Renal pelvis (tissue), 4 donors: ENCODE results near the gene CD63. TPM values are rescaled to one million over a fixed set of nuclear protein-coding genes. Genes with fewer than 3 reads are reported as not detected.

Source experiments
- DNase-seq: peaks from one replicate; pipeline ENCODE4 v3.0.0-alpha.2; 2013
- polyA plus RNA-seq, 3 donors: library from polyadenylated mRNA; unstranded; fragments of 120-200 nt; gene quantifications; one replicate each; pipeline ENCODE4 v1.2.1, GENCODE V29; 2013; ENCODE audit not compliant: insufficient read length in 3 of 3

CD63 gene
- polyA plus RNA-seq, 3 donors, result 637 to 739 (median 680) TPM

DNA sequence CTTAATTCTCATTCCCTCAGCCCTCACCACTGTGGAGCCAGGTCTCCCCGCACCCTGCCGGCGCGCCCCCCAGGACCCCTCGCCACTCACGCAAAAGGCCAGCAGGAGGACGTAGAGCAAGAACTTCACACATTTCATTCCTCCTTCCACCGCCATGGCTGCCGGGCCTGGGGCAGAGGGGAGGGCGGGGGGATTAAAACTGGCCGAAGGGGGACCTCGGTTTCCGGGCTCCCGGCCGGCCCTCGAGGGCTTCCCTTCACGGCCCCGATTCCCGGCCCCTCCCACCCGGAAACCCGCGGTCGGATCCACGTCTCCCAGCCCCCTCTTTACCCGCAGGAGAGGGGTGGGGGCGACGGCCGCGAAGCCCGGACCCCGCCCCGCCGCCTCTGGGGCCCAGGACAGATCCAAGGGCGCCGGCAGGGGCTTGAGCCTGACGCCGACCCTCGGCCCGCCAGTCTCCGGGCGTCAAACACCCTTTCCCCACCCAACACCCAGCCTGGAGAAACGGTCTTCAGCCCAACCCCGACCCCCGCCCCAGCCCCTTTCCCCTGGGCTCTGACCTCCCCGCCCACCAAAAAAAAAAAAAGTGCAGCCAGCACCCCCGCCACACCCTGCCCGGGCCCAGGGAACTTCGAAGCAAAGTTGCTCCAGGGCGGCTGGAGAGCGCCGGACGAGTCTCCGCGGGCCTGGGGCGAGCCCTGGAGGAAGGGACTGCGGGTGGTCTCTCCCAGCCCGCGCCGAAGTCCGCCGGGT is 447 bp downstream of the CD63 start:
- DNase-seq, result no peak

DNA sequence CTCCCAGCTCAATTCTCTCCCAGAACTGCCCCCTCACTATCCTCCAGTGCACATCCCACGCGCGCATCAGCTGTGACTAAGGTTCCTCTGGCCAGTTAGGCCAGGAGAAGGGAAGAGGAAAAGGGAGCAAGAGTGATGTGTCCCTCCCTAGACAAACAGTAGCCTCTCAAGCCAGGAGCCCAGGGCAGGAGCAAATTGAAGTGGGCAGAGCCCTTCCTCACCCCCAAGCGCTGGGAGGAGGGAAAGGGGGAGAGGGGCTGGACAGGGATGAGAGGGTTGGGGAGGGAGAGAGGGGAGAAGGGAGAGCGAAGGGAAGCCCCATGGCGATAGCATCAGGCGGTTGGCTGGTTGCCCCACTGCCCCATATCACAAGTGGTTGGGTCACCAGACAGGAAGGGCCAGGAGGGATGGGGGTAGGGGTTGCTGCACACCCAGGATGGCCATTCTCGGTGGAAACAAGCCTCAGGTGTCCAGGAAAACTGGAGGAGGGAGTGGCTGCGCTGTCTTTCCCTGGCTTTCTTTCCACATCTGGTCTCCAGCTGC is 1.1 kb downstream of the CD63 start:
- DNase-seq, result no peak

DNA sequence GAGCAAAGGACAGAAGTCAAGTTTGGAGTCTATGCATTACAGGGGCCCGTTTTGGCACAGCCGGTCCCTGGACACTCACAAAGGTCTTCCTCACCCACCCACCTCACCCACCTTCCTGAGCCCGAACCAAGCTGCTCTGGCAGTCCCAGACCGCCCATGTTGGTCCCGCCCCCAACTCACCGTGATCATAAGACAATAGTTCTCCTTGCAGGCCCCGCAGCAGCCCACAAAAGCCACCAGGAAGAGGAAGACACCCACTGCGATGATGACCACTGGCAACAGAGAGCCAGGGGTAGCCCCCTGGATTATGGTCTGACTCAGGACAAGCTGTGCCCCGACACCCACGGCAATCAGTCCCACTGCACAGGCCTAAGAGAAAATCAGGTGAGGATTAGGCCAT is 1.8 kb downstream of the CD63 start:
- DNase-seq, result no peak

DNA sequence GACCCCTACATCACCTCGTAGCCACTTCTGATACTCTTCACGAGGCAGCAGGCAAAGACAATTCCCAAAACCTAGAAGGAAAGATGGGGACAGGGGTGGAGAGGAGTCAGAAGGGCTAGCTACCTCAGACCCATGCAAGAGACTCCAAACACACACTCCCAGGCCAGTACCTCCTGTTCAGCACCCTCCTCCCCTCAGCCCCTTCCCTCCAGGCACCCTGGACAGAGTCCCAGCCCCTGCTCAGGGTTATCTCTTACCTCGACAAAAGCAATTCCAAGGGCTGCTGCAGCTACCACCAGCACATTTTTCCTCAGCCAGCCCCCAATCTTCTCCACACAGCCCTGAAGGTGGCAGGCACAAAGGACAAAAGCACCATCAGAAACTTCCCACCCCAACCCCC is 3.3 kb downstream of the CD63 start:
- DNase-seq, result no peak

DNA sequence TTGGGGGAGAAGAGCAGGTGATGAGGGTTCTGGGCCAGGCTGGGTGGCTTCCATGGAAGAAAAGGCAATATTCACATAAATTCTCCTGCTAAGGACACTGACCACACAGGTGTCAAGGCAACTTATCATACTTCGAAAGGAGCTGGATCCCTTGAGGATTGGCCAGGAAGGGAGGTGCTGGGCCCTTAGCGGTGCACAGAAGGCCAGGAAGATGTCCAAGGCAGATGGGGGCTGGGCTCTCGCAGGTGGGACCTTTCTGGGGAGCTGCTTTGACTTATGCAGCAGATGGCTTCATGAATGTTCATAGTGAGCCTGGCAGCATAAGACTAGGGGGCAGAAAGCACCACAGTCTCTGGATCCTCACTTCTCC is 3.9 kb downstream of the CD63 start:
- no peak for DNase-seq

DNA sequence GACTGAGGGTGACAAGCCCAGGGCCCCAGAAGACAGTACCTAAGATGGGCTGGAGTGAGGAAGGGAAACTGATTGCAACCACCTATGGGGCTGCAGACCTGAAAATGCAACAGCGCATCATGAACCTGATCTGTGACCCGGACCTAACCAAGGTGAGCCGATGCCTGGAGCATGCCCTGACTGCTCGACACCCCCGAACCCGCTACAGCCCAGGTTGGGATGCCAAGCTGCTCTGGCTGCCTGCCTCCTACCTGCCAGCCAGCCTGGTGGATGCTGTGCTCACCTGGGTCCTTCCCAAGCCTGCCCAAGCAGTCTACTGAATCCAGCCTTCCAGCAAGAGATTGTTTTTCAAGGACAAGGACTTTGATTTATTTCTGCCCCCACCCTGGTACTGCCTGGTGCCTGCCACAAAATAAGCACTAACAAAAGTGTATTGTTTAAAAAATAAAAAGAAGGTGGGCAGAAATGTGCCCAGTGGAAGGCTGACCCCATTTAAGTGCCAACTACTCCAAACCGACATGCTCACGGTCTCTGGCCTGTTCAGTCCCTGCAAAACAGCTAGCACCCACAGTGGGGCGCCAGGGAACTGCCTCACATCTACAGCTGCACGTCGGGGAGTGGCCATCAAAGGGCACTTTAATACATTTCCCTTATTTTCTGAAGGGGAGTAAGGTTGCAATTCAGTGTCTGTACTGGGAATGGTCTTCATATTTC is 4.4 kb downstream of the CD63 start:
- DNase-seq, result no peak

DNA sequence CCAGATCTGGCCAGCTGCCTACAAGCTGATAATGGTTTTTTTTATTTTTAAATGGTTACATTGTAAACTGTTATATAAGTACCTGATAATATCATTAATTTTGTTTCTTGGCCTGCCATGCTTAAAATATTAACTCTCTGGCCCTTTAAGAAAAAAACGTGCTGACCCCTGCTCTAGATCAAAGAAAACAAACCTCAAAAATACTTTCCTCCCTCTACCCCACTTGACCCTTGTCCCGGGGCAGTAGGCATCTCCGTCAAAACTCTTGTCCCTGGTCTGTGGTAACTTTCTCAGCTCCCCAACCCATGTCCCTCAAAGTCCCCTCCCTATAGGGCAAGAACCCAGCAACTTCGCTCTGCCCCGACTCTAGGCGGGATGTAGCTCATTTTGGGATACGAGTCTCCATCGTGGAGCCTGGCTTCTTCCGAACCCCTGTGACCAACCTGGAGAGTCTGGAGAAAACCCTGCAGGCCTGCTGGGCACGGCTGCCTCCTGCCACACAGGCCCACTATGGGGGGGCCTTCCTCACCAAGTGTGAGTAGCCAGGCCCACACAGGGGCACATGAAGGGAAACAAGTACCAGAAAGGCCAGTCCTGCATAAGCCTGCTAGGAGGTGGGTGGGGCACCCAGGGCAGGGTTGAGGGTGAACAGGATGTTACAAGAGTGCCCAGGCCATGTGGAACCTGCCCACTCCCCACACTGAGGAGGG is 5.1 kb downstream of the CD63 start:
- DNase-seq, result no peak

DNA sequence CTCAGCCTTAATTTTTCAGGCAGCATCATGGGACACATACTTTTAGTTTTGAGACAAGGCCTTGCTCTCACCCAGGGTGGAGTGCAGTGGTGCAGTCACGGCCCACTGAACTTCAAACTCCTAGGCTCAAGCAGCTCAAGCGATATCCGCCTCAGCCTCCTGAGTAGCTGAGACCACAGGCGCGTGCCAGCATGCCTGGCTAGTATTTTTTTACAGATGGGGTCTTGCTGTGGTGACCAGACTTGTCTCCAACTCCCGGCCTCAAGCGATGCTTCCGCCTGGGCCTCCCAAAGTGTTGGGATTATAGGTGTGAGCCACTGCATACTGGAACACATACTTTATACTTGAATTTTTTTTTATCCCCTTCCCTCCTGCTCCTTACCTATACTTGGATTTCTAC is 5.9 kb downstream of the CD63 start:
- DNase-seq, result no peak

DNA sequence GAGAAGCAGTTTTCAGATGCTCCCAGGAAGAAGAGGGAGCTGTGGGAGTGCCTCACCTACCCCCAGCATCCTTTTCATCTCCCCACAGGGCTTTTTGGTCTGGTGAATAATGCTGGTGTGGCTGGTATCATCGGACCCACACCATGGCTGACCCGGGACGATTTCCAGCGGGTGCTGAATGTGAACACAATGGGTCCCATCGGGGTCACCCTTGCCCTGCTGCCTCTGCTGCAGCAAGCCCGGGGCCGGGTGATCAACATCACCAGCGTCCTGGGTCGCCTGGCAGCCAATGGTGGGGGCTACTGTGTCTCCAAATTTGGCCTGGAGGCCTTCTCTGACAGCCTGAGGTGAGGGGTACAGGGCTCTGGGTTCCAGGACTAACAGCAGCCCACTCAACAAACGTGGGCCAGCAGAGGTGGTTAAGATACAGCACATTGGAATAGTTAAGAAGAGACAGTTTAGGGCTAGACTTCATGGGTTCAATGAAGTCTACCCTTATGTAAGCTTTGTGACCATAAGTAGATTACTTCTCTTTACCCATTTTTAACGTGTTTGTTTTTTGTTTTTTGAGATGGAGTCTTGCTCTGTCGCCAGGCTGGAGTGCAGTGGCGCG is 7.1 kb downstream of the CD63 start:
- no peak for DNase-seq

DNA sequence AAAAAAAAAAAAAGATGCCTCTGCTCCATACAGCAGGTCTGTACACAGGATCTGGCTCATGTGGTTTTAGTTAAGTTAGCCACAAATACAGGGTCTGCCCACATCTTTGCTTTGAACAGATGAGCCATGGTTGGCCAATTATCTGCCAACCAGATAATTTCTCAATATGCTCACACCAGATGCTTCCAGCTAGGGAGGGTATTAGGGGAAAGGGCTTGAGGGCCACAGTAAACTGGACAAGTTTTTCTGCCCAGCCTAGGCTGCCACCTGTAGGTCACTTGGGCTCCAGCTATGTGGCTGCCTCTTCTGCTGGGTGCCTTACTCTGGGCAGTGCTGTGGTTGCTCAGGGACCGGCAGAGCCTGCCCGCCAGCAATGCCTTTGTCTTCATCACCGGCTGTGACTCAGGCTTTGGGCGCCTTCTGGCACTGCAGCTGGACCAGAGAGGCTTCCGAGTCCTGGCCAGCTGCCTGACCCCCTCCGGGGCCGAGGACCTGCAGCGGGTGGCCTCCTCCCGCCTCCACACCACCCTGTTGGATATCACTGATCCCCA is 7.8 kb downstream of the CD63 start:
- no peak for DNase-seq

DNA sequence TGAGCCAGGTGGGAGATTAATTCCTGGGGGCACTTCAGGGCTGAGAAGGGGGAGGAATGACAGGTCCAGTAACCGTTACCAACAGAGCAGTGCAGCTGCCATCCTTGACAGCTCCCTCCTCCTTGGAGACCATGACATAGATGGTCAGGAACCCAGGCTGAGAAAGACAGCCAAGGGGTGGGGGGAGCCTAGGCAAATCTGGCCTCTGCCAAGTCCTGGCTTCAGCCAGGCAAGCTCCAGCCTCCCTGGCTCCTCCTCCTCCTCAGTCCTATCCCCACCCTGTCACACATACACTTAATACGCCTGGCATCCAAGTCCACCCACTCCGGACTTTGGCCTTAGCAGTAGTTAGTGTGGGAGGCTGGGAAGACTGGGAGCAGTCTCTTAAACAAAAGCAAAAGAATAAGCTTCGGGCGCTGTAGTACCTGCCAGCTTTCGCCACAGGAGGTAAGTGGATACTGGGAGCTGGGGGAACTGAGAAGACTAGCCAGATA is 8.7 kb downstream of the CD63 start, which contains the start of gene RDH5:
TSS of gene RDH5 (plus strand) at position 323 of the 494 bp plus-strand sequence. CDS start 792 bp downstream, outside the sequence.
- DNase-seq, result no peak

DNA sequence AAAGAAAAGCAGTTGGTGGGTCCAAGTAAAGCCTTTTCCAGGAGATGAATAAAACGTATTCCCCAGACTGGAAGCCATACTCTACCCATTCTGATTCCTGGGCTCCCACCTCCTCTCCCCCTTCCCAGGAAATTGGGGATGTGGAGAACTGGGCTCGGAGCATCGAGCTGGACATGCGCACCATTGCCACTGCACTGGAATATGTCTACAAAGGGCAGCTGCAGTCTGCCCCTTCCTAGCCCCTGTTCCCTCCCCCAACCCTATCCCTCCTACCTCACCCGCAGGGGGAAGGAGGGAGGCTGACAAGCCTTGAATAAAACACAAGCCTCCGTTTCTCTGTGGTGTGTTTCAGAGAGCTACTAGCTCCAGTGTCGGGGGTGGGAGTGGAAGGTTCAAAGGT is 9.4 kb downstream of the CD63 start:
- DNase-seq, result no peak

DNA sequence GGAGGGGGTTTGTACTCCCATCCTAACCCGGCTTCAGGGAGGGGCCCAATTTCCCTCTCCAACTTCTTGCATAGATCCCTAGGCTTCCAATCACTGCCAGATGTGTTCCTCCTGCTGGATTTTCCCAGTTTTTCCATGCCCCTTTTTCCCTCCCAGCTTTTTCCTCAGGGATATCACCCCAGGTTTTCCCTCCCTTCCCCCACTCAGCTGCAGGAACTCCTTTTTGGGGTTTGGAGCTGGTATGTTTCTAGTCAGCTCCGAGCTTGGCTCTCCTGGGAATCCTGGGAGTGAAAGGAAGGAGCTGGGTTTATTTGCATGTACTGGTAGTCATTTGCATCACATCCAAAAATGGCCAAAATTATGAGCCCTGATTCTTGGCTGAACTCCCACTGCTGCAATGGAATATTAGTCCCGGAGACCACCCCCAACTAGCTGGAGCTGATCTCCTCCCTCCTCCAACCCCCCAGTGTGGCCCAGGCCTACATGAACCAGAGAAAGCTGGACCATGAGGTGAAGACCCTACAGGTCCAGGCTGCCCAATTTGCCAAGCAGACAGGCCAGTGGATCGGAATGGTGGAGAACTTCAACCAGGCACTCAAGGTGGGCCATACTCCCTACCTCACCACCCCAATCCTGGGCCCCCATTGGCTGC is 10.1 kb downstream of the CD63 start:
- no peak for DNase-seq

DNA sequence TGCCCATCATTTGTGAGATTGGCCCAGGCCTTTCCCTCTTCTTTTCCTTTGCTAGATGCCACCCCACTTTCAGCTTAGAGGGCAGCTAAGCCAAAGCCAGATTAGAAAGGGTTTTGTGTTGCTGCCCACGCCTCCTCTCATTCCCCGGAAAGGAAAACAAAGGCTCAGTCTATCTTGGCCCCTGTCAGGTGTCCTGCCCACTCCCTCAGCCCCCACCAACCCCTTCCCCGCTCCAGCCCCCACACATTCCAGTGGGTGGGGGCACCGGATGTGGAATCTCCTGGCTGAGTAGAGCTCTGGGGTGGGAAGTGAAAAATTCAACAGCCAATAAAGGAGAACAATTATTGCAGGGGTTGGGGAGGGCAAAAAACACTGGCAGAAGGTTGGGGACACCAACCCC is 10.8 kb downstream of the CD63 start:
- no peak for DNase-seq

DNA sequence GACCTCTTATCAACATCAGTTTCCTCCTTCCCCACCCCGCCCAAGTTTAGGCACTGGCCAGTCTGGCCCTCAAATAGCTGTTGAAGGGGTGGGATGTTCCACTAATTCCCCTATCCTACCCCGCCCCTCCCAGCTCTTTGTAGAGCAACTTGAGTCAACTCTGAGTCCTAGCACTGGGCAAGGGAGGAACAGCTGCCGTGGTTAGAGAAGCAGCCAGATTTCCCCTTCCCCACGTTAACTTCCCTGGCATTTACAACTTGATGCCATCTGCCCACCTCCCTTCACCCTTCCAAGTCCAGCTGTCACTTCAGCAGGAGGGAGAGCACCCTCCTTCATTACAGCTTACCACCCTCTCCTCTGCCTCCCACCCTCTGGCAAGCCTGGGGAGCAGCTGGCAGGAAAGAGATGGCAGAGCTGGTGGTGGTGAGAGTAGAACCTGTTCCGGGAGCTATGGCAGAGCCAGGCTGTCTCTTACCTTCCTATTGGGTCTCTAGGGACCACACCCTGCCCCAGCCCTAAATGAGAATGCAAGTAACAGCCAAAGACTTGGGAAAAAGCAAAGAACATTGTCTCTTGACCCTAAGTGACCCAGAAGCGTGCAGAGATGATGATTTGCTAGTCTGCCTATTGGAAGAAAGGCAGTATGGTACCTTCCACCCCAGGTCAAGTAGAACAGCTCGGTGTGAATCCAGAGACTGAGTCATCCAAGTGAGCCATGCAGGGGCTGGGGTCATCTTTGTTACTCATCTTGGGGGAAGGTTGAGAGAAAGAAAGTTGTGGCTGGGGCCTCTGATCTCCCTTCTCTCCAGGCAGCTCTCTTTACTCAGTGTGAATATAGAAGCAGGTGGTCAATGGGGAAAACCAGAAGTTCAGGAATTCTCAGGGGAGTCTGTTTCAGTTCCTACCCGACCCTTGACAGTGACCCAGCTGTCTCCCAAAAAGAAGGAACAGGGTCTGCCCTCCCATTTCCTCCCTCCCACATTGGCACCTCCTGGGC is 11.5 kb downstream of the CD63 start:
- no peak for DNase-seq

DNA sequence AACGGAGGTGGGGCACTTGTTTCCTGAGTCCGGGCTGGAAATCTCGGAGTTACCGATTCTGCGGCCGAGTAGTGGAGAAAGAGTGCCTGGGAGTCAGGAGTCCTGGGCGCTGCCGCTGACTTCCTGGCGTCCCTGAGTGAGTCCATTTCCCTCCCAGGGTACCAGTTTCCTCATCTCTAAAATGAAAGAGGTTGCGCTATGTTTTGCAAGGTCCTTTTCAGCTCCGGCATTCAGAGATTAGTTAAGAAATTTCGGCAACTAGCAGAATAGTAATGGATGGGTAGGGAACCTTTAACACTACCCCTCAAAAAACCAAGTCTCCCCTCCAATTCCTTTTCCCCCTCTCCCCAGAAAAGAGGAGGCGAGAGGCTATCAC is 12.2 kb downstream of the CD63 start:
- DNase-seq, result no peak

DNA sequence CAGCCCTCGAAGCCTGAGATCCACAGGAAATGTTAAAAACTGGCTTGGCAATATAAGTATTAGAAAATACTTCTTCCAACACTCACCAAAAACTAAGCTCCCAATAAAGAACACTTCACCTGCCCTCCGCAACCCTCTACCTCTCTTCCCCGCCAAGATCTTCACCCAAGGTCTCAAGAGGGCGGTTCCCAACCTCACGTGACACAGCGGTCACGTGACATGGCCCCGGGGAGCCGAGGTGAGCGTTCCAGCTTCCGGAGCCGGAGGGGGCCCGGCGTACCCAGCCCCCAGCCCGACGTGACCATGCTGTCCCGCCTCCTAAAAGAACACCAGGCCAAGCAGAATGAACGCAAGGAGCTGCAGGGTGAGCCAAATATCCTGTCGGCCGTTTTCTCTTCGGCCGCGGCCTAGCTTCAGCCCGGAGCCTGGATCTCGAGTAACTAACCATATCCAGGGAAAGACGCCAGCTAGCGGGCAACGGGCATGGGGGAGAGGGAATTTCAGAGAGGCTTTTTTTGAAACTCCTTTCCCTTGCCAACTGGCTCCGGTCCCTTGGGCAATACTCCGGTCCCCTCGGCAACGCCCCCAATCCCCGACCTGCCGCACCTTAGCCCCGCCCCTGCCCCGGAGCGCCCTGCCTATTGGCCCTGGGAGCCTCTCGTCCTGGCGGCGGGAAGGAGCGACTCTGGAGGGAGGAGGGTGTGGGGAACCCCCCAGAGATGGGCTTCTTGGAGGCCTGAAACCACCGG is 12.8 kb downstream of the CD63 start, which contains the start of gene BLOC1S1:
TSS of gene BLOC1S1 (plus strand) at position 214 of the 749 bp plus-strand sequence. CDS start at position 220, 6 bp downstream.
- DNase-seq, result peak; percentile 94

DNA sequence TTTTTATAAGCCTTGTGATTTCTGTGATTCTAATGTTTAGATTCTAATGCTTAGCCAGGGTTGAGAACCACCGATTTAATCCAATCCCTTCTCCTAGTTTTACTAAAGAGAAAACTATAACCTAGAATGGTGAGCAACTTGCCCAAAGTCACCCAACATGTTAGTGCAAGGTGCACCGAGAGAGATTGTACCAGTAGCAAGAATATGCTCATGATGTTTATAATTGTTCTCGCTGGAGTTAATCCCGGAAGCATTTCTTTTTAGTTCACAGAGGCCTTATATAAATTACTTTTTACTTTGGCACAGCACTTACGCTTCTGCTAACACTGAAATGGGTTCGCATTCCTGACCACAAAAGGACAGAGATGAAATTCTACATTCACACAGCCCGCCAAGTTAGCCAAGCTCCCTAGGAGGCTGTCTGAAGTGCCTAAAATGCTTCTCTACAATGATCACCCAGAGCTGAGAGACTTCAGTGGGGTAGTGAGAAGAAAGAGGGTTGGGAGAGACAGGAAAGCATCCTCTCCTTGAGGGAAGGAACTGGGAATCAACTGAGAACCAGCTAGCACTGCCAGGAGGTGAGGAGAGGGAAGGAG is 13.5 kb downstream of the CD63 start:
- DNase-seq, result no peak

DNA sequence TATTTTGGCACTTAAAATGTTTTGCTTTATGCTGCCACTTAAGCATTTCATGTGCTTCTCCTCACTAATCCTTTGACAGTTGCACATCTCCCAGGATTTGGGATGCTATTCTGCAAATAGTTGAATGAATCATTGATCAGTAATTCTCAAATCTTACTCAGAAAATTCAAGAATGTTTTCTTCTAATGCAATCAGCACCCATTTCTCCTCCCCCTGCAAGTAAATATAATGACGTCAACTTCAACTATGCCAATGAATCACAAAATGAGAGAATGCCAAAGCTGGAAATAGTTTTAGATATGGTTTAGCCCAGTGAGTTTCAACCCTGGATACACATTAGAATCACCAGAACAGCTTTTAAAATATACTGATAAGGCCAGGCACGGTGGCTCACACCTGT is 15.1 kb downstream of the CD63 start:
- DNase-seq, result no peak
